Adipocyte (in vitro differentiated cells): ENCODE data around the gene PDP2.

Source experiments
- DNase-seq: peaks from one replicate; pipeline ENCODE4 v3.0.0-alpha.2; 2015; ENCODE audit warnings: low read depth
- H3K27me3 ChIP-seq: replicated peaks from 2 replicates; pipeline ENCODE4 v1.7.0; 2013; ENCODE audit warnings: mild to moderate bottlenecking, low read length, moderate library complexity; ENCODE audit not compliant: control insufficient read depth, insufficient read depth
- H3K36me3 ChIP-seq: 2 replicates; pipeline ENCODE4 v1.7.0; 2013; ENCODE audit warnings: low read length, mild to moderate bottlenecking, moderate library complexity; ENCODE audit not compliant: control insufficient read depth, insufficient read depth, severe bottlenecking
- H3K4me1 ChIP-seq: 2 replicates; pipeline ENCODE4 v1.7.0; 2013; ENCODE audit warnings: mild to moderate bottlenecking, low read length, moderate library complexity; ENCODE audit not compliant: control insufficient read depth, insufficient read depth
- H3K4me3 ChIP-seq: 2 replicates; pipeline ENCODE4 v1.7.0; 2013; ENCODE audit warnings: mild to moderate bottlenecking, low read length, moderate library complexity
- H3K9ac ChIP-seq: 2 replicates; pipeline ENCODE4 v1.7.0; 2013; ENCODE audit warnings: mild to moderate bottlenecking, low read length, moderate library complexity
- H3K9me3 ChIP-seq: 2 replicates; pipeline ENCODE4 v1.7.0; 2013; ENCODE audit warnings: mild to moderate bottlenecking, low read length, moderate library complexity; ENCODE audit not compliant: control insufficient read depth

The PDP2 gene, protein sequence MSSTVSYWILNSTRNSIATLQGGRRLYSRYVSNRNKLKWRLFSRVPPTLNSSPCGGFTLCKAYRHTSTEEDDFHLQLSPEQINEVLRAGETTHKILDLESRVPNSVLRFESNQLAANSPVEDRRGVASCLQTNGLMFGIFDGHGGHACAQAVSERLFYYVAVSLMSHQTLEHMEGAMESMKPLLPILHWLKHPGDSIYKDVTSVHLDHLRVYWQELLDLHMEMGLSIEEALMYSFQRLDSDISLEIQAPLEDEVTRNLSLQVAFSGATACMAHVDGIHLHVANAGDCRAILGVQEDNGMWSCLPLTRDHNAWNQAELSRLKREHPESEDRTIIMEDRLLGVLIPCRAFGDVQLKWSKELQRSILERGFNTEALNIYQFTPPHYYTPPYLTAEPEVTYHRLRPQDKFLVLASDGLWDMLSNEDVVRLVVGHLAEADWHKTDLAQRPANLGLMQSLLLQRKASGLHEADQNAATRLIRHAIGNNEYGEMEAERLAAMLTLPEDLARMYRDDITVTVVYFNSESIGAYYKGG

DNA sequence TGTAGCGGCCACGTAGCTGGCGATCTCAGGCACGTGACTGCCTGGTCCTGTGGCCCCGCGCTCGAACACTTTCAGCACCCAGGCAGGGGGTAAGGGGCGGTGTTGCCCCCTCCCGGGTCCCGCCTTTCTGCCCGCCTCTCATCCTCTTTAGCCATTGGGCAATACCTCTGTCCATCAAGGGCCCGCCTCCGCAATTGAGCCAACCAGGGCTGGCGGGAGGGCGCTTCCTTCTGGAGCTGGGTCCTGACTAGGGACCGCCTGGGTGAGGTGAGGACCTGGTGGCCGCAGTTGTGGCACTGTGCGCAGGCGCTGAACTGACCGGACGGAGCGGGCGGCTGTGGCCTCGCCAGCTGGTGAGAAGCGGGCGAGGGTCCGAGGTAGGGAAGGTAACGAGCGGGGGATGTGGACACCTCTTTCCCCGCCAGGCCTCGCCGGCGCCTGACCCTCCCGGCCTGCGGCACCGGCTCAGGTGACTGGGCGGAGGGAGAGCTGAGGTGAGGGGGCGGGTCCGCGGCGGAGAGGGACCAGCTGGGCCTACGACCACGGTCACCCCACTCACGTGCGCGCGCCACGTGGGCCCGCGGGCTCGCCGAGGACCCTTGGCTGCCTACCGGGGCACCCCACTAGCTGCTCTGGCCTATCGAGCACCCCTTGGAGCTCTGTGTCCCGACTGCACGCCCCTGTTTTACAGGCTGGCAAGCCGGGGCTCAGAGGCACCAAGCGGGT is at the start of gene PDP2:
TSS of gene PDP2 (plus strand) at position 228 of the 726 bp plus-strand sequence. CDS start 3,770 bp downstream, outside the sequence.
- Histone ChIP-seq H3K4me3 (peak within 1 kb of the TSS; percentile 97), H3K9ac (peak within 1 kb of the TSS; percentile 97), H3K27me3 (no peaks in the 10 kb centered on the region), H3K9me3 (no peaks in the 10 kb centered on the region), H3K4me1 (peaks cover 27% of the 10 kb centered on the region), H3K36me3 (peaks cover 15% of the 10 kb centered on the region)
- DNase-seq = peak; percentile 98

DNA sequence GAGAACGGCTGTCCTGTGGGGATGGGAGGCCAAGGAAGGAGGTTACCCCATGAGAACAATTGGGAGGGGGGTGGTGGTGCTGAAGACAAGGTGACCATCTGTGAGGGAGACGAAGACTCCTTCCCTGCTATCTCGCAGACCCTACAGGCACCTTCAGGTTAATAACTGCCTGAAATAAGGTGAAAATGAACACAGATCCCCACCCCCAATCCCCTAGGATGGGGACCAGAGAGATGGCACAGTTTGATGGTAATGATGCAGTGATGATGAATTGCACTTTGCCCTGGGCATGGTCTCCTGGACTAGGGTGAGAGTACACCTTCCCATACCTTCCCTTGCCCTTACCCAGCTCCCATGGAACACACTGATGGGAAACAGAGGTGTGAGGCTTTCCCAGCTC is 48.1 kb upstream of the PDP2 start:
- H3K27me3 ChIP-seq = no peaks in the 10 kb centered on the region
- H3K9me3 ChIP-seq = no peaks in the 10 kb centered on the region
- H3K9ac ChIP-seq = no peak overlapping the region
- no peak for DNase-seq
- H3K4me1 ChIP-seq = peaks cover 12% of the 10 kb centered on the region
- no peak overlapping the region for H3K4me3 ChIP-seq
- peaks cover 7% of the 10 kb centered on the region for H3K36me3 ChIP-seq

DNA sequence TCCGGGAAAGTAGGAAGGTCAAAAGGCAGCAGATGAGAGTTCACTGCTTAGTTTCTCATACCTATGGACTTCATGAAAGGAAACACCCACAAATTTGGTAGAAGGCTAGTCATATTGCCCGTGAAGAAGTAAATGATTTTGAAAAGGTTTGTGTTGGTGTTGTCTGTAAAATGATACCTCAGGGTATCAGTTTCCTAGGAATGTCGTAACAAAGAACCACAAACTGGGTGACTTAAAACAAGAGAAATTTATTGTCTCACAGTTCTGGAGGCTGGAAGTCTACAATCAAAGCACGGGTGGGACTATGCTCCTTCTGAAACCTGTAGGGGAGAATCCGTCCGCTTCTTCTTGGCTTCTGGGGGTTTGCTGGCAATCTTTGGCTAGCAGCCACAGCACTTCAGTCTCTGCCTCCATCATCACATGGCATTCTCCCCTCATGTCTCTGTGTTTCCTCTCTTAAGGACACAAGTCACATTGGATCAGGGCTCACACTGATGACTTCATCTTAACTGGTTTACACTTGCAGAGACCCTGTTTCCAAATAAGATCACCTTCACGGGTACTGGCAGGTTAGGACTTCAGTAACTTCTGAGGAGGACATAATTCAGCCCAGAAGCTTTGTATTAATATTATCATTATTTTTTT is 47.5 kb upstream of the PDP2 start:
- peak; percentile 61 for DNase-seq
- Histone ChIP-seq H3K4me3 (no peak overlapping the region), H3K4me1 (peaks cover 12% of the 10 kb centered on the region)

DNA sequence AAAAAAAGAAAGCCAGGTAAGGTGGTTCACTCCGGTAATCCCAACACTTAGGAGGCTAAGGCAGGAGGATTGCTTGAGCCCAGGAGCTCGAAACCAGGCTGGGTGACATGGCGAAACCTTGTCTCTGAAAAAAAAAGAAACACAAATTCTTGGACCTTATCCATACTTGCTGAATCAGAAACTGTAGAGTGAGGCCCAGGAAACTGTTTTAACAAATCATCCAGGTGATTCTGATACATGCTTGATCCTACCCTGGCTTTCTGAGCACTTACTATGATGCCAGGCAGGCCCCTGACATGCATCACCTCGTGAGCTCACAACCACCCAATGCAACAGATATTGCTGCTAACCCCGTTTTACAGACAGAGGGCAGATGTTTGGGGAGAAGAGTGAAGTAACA is 45.6 kb upstream of the PDP2 start:
- Histone ChIP-seq H3K36me3 (no peaks in the 10 kb centered on the region), H3K9ac (no peak overlapping the region), H3K27me3 (no peaks in the 10 kb centered on the region), H3K9me3 (no peaks in the 10 kb centered on the region), H3K4me3 (no peak overlapping the region), H3K4me1 (peaks cover 1% of the 10 kb centered on the region)
- no peak for DNase-seq

More for the DNA sequence above, 47.5 kb upstream of the PDP2 start:
- H3K36me3 ChIP-seq = peaks cover 2% of the 10 kb centered on the region
- H3K9ac ChIP-seq = no peak overlapping the region
- H3K27me3 ChIP-seq = no peaks in the 10 kb centered on the region
- H3K9me3 ChIP-seq = no peaks in the 10 kb centered on the region

DNA sequence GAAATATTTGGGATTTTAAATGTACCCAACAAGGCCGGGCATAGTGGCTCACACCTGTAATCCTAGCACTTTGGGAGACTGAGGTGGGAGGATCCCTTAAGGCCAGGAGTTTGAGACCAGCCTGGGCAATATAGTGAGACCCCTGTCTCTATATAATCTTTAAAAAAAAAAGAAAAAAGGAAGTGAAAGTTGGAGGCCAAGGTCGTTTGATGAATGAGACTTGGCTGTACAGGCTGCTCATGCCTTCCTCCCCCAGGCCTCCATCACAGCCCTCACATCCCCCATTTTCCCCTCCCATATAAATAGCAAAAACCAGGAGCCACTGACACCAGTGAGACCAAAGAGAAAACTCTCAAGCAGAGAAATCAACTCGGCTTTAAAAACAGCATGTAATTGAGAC is 39.4 kb upstream of the PDP2 start:
- H3K27me3 ChIP-seq = peaks cover 15% of the 10 kb centered on the region

DNA sequence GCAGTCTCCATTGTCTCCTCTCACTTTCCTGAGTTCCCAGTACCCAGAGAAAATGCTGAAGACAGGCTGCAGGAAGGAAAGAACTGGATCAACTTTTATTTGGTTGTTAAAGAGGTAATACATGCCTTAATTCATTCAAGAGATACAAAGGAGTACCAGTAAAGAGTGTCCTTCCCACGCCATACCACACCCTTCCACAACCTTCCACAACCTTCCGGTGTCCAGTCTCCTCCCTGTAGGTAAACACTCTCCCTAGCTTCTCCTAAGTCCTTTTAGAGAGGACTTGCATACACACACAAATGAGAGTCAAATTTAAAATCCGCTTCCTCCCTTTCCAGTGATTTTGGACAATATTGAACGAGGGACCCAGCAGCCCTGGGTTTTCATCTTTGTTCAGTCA is 38.9 kb upstream of the PDP2 start:
- Histone ChIP-seq H3K9me3 (no peaks in the 10 kb centered on the region), H3K36me3 (no peaks in the 10 kb centered on the region), H3K4me3 (no peak overlapping the region), H3K4me1 (peaks cover 3% of the 10 kb centered on the region), H3K27me3 (peaks cover 18% of the 10 kb centered on the region), H3K9ac (no peak overlapping the region)
- no peak for DNase-seq

More for the DNA sequence above, 39.4 kb upstream of the PDP2 start:
- H3K9me3 ChIP-seq = no peaks in the 10 kb centered on the region
- H3K4me3 ChIP-seq = no peak overlapping the region
- H3K4me1 ChIP-seq = peaks cover 3% of the 10 kb centered on the region
- no peak overlapping the region for H3K9ac ChIP-seq
- H3K36me3 ChIP-seq = no peaks in the 10 kb centered on the region
- DNase-seq = no peak

DNA sequence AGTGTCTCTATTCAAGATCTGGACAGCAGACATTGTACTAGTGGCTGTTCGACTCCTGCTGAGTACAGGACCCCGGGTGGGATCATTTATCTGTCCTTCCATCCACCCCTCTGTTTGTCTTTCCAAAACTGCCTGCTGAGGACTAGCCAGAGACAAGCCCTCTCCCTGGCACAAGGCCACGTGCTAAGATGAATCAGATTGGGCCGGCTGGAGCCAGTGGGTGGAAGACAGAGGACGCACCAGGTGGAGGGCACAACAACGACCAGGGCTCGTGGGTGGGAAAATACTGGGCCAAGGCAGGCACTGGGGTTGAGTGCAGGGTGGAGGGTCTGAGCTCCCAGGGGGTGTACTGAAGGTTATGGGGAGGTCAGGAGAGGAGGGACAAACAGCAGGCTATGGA is 37.5 kb upstream of the PDP2 start:
- H3K4me1 ChIP-seq = peaks cover 3% of the 10 kb centered on the region
- no peaks in the 10 kb centered on the region for H3K9me3 ChIP-seq
- no peak overlapping the region for H3K4me3 ChIP-seq
- no peak overlapping the region for H3K9ac ChIP-seq
- no peaks in the 10 kb centered on the region for H3K36me3 ChIP-seq
- peaks cover 26% of the 10 kb centered on the region for H3K27me3 ChIP-seq
- no peak for DNase-seq

DNA sequence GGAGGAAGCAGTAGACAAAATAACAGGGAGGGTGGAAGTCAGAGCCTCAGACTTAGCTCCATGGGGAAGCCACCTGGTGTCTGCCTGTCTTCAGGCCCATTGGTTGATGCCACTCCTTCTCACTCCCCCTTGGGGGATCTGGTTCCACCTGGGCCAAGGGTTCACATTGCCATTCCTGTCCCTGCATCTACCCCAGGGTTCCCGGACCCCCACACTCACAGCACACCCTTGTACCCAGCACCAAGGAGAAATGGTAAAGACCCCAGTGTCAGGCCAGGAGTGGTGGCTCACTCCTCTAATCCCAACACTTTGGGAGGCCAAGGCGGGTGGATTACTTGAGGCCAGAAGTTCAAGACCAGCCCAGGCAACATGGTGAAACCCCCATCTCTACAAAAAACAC is 37.1 kb upstream of the PDP2 start:
- no peaks in the 10 kb centered on the region for H3K9me3 ChIP-seq
- DNase-seq = no peak
- no peak overlapping the region for H3K9ac ChIP-seq
- H3K4me3 ChIP-seq = no peak overlapping the region
- H3K4me1 ChIP-seq = peaks cover 3% of the 10 kb centered on the region
- peaks cover 26% of the 10 kb centered on the region for H3K27me3 ChIP-seq
- H3K36me3 ChIP-seq = no peaks in the 10 kb centered on the region

DNA sequence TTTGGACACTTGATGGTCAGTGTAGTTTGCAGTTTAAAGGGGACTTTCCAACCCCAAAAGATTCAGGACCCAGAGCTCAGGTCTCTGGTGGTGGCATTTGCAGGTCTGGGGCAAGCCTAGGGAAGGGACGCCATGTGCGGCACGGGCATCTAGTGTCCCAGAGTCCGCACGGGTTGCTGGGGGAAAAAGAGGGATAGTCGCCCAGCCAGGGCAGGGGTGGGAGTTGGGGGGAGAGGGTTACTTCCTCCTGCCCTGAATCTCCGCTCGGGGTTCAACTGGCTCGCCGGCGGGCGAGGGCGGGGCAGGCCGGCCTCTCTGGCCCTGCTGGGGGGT is 36.3 kb upstream of the PDP2 start:
- H3K9me3 ChIP-seq = no peaks in the 10 kb centered on the region
- H3K27me3 ChIP-seq = peaks cover 26% of the 10 kb centered on the region
- H3K4me1 ChIP-seq = peaks cover 3% of the 10 kb centered on the region
- H3K4me3 ChIP-seq = no peak overlapping the region
- H3K9ac ChIP-seq = no peak overlapping the region
- no peak for DNase-seq
- no peaks in the 10 kb centered on the region for H3K36me3 ChIP-seq

DNA sequence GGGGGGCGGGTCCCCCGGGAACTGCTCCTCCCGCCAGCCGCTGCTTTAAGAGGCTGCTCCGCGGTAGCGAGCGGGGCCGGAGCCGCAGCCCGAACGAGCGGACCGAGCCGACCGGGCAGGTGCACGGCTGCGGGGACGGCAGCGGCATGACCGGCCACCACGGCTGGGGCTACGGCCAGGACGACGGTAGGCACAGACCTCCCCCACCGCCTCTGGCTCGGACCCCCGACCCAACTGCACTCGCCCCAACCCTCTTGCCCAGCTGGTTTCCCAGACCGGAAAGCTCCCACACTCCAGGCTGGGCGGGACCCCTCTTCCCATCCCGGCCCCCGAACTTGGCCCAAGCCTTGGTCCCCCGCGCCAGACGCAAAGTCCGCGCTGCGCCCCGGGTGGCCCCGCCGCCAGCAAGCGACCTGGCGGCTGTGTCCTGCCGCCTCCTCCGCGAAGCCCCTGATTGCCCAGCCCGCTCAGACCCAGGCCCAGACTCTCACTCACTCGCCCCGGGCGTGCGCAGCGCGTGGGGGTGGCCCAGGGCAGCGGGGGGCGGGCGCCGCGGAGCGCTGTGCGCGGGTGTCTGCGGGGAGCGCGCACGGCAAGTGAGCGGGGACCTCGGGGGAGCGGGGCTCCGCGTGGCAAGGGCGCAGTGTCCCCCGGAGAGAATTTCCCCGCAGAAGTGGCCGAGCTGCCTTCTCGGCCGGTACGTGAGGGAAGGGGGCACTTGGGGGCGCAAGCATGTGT is 35.8 kb upstream of the PDP2 start, which contains the start of gene CA7:
TSS of gene CA7 (plus strand) at position 73 of the 738 bp plus-strand sequence. CDS start at position 147, 74 bp downstream.
- Histone ChIP-seq H3K36me3 (no peaks in the 10 kb centered on the region), H3K4me3 (peak within 1 kb of the TSS; percentile 72), H3K9ac (no peak within 1 kb of the TSS), H3K9me3 (no peaks in the 10 kb centered on the region), H3K27me3 (peaks cover 26% of the 10 kb centered on the region), H3K4me1 (peaks cover 3% of the 10 kb centered on the region)
- peak; percentile 21 for DNase-seq
